Stomach (tissue), 9 donors: ENCODE data around the gene GPR4. TPM values are rescaled to one million over a fixed set of nuclear protein-coding genes. Genes with fewer than 3 reads are reported as not detected.
A peak's percentile ranks its signal among the peaks of the same experiment; 100 is the strongest.

ENCODE experiments used
- DNase-seq, 2 donors: peaks; one replicate each; pipeline versions ENCODE4 v3.0.0 to v3.0.0-alpha.2; 2013 to 2019
- H3K27ac ChIP-seq, 5 donors: fragments of 200-600 bp in 4 of 5; sonication (generic) in 4 of 5; one replicate each; pipeline ENCODE4 v1.5.1; 2013 to 2019; ENCODE audit warnings: mild to moderate bottlenecking in 1 of 5, moderate library complexity in 1 of 5
- H3K27me3 ChIP-seq, 3 donors: fragments of 200-600 bp; sonication (generic); one replicate each; pipeline ENCODE4 v1.5.1; 2017 to 2019; ENCODE audit warnings: mixed run types in 1 of 3
- H3K36me3 ChIP-seq, 4 donors: fragments of 200-600 bp; sonication (generic); 1 replicate in 3 of 4; 2 replicates in 1 of 4; pipeline ENCODE4 v1.5.1; 2016 to 2019
- H3K4me1 ChIP-seq, 4 donors: fragments of 200-600 bp; sonication (generic); one replicate each; pipeline ENCODE4 v1.5.1; 2016 to 2019
- H3K4me3 ChIP-seq, 4 donors: fragments of 200-600 bp; sonication (generic) in 3 of 4; one replicate each; pipeline ENCODE4 v1.5.1; 2016 to 2019; ENCODE audit warnings: mild to moderate bottlenecking in 1 of 4
- H3K9me3 ChIP-seq, 4 donors: fragments of 200-600 bp; sonication (generic); one replicate each; pipeline ENCODE4 v1.5.1; 2016 to 2019
- EP300 ChIP-seq: sonication (generic); formaldehyde crosslinking; IDR thresholded peaks from one replicate; pipeline ENCODE4 v1.6.1; 2017; ENCODE audit warnings: antibody characterized with exemption
- POLR2A ChIP-seq, 4 donors: fragments of 450-650 bp; IDR thresholded peaks; one replicate each; pipeline ENCODE4 v1.6.1; 2016; ENCODE audit warnings: antibody characterized with exemption in 4 of 4, control low read depth in 2 of 4, mild to moderate bottlenecking in 1 of 4, moderate library complexity in 1 of 4
- POLR2AphosphoS5 ChIP-seq, 3 donors: sonication (generic); formaldehyde crosslinking; IDR thresholded peaks; one replicate each; pipeline ENCODE4 v1.6.1; 2016; ENCODE audit warnings: antibody characterized with exemption in 3 of 3
- WGBS, 5 donors: extraction: QIAGEN DNeasy Blood & Tissue Kit in 3 of 5; methylation state at CpG; one replicate each; pipeline versions ENCODE4 v1.1.5 to v1.1.7; 2013 to 2018; 5-methylcytosine and 5-hydroxymethylcytosine counted together
- intact Hi-C: fragments of 100-400 bp; cut with DNase I; formaldehyde crosslinking; loops from one replicate; pipeline ENCODE4 v1.15.1; 2023; ENCODE audit warnings: low total_unique reads
- polyA plus RNA-seq, 3 donors: library from polyadenylated mRNA; stranded (reverse); fragments of 200-250 nt; gene quantifications; one replicate each; pipeline ENCODE4 v1.2.3, GENCODE V29; 2013
- total RNA-seq, 5 donors: library from RNA; depleted of rRNA; stranded (reverse); fragments of >200 nt; gene quantifications; one replicate each; pipeline versions ENCODE4 v1.1.0 to v1.2.3, GENCODE V29; 2014 to 2016
- TF ChIP-seq, protein P1 (sequence below), 7 experiments: fragments of 450-650 bp in 4 of 7; fragments of 200-600 bp in 3 of 7; sonication (generic) in 3 of 7; IDR thresholded peaks; one replicate each; pipeline ENCODE4 v1.5.1; 2016 to 2019; ENCODE audit warnings: antibody characterized with exemption in 7 of 7, control low read depth in 2 of 7, mild to moderate bottlenecking in 1 of 7
- donor health status: healthy with polysubstance abuse.
- donor health status: Bipolar disorder and iron deficiency.
- donor health status: healthy.

GPR4 gene
- total and polyA plus RNA-seq, 8 donors, result 0.60 to 5.8 (median 2.3) TPM

GRCh38 chr19:45593520-45593919, 8.5 kb downstream of the GPR4 start:
- intact Hi-C loops, result no loop called here
- no peak for DNase-seq
- H3K4me3 ChIP-seq, result no peak overlapping the region
- H3K9me3 ChIP-seq, result no peaks in the 10 kb centered on the region
- peaks cover 0 to 4% (median 0%) of the 10 kb centered on the region in 4 donors for H3K36me3 ChIP-seq
- no peak overlapping the region for H3K27ac ChIP-seq
- TF ChIP-seq POLR2AphosphoS5 (IDR thresholded peaks at IDR 0.05), result no peak
- TF ChIP-seq EP300, result no peak
- TF ChIP-seq POLR2A (IDR thresholded peaks at IDR 0.05), result no peak
- TF ChIP-seq, protein P1, sequence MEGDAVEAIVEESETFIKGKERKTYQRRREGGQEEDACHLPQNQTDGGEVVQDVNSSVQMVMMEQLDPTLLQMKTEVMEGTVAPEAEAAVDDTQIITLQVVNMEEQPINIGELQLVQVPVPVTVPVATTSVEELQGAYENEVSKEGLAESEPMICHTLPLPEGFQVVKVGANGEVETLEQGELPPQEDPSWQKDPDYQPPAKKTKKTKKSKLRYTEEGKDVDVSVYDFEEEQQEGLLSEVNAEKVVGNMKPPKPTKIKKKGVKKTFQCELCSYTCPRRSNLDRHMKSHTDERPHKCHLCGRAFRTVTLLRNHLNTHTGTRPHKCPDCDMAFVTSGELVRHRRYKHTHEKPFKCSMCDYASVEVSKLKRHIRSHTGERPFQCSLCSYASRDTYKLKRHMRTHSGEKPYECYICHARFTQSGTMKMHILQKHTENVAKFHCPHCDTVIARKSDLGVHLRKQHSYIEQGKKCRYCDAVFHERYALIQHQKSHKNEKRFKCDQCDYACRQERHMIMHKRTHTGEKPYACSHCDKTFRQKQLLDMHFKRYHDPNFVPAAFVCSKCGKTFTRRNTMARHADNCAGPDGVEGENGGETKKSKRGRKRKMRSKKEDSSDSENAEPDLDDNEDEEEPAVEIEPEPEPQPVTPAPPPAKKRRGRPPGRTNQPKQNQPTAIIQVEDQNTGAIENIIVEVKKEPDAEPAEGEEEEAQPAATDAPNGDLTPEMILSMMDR (IDR thresholded peaks at IDR 0.05), result no peak
- peaks cover 0 to 79% (median 26%) of the 10 kb centered on the region in 3 donors for H3K27me3 ChIP-seq
- peaks cover 6 to 22% (median 9%) of the 10 kb centered on the region in 4 donors for H3K4me1 ChIP-seq
- WGBS, 5 donors, result 0 to 10% (median 5%) methylated on average over 1 of the region's 1 CpG

GRCh38 chr19:45592366-45592765, 9.6 kb downstream of the GPR4 start:
- Histone ChIP-seq H3K4me3 (no peak overlapping the region), H3K27ac (no peak overlapping the region), H3K27me3 (peaks cover 0 to 68% (median 15%) of the 10 kb centered on the region in 3 donors), H3K9me3 (no peaks in the 10 kb centered on the region), H3K36me3 (peaks cover 0 to 4% (median 0%) of the 10 kb centered on the region in 4 donors), H3K4me1 (peaks cover 0 to 11% (median 4%) of the 10 kb centered on the region in 4 donors)
- intact Hi-C loops, result no loop called here
- no peak for DNase-seq
- TF ChIP-seq POLR2AphosphoS5 (IDR thresholded peaks at IDR 0.05), result no peak
- TF ChIP-seq, protein P1 (IDR thresholded peaks at IDR 0.05), result no peak
- WGBS, 5 donors, result 26 to 39% (median 34%) methylated on average over 4 of the region's 4 CpGs

DNA sequence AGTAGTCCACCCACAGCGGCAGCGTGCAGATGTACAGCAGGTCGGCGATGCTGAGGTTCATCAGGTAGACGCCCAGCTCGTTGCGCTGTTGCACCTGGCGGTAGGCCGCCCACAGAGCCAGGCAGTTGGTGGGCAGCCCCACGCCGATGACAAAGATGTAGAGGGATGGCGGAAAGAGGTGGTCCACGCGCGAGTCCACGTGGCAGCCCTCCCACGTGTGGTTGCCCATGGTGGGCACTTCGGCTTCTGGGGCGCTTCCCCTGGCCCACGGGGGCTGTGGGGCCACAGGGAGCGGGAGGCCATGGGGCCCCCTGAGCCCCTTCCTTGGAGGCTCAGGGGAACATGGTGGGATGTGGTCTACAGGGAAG, 10.4 kb downstream of the GPR4 start:
- WGBS, 5 donors, result 88 to 94% (median 89%) methylated on average over 16 to 21 of the region's 21 CpGs
- Histone ChIP-seq H3K9me3 (no peaks in the 10 kb centered on the region), H3K4me1 (peaks cover 0 to 10% (median 4%) of the 10 kb centered on the region in 4 donors), H3K4me3 (no peak overlapping the region), H3K27me3 (peaks cover 0 to 60% (median 13%) of the 10 kb centered on the region in 3 donors), H3K36me3 (peaks cover 0 to 4% (median 0%) of the 10 kb centered on the region in 4 donors), H3K27ac (no peak overlapping the region)
- DNase-seq, result no peak
- no peak for TF ChIP-seq POLR2AphosphoS5 (IDR thresholded peaks at IDR 0.05)
- TF ChIP-seq, protein P1 (IDR thresholded peaks at IDR 0.05), result no peak
- TF ChIP-seq EP300, result no peak
- no peak for TF ChIP-seq POLR2A (IDR thresholded peaks at IDR 0.05)
- intact Hi-C loops, result no loop called here

DNA sequence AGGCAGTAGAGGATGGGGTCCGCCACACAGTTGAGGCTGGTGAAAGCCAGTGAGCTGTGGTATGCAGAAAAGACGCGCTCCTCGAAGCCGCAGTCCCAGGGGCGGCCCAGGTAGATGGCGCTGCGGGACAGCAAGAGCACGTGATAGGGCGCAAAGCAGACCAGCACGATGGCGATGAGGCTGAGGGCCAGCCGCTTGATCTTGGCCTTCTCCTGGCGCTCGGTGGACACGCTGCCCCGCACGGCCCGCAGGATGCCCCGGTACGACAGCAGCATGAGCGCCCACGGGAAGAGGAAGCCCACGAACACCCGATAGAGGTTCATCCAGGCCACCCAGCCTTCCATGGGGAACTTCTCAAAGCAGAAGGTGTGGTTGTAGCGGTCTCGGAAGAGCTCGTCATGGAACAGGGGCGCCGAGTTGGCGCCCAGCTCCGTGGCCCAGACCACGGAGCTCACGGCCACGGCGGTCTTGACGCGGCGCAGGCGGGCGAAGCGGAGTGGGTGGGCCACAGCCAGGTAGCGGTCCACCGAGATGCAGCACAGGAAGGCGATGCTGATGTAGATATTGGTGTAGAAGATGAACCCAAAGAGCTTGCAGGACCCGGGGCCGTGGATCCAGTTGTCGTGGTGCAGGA, 10.9 kb downstream of the GPR4 start:
- intact Hi-C loops, result no loop called here
- no peaks in the 10 kb centered on the region for H3K9me3 ChIP-seq
- H3K4me1 ChIP-seq, result peaks cover 0 to 10% (median 4%) of the 10 kb centered on the region in 4 donors
- TF ChIP-seq, protein P1 (IDR thresholded peaks at IDR 0.05), result peak in 3 of 7 experiments; percentile 39 to 48 (median 43)
- peak in 1 of 3 donors; percentile 45 for TF ChIP-seq POLR2AphosphoS5 (IDR thresholded peaks at IDR 0.05)
- TF ChIP-seq EP300, result no peak
- no peak for TF ChIP-seq POLR2A (IDR thresholded peaks at IDR 0.05)
- H3K27ac ChIP-seq, result no peak overlapping the region
- H3K36me3 ChIP-seq, result peaks cover 0 to 4% (median 0%) of the 10 kb centered on the region in 4 donors
- peak; percentile 77 to 80 for DNase-seq
- H3K27me3 ChIP-seq, result peaks cover 0 to 55% (median 13%) of the 10 kb centered on the region in 3 donors
- no peak overlapping the region for H3K4me3 ChIP-seq
- WGBS, 5 donors, result 48 to 71% (median 49%) methylated on average over 35 to 48 of the region's 48 CpGs
